HG03439 (cell line): Measurements from ENCODE around the gene CCL25.
A peak's percentile ranks its signal among the peaks of the same experiment; 100 is the strongest.

Source experiments
- ATAC-seq: cut with Tn5 transposase; IDR thresholded peaks from one replicate; pipeline ENCODE4 v1.9.1; 2021; ENCODE audit warnings: mild to moderate bottlenecking, moderate library complexity; ENCODE audit not compliant: unreplicated experiment

CCL25 gene

GRCh38 chr19:8045872-8046568 is 6.5 kb upstream of the CCL25 start:
- no peak for ATAC-seq

GRCh38 chr19:8046569-8047165 is 5.9 kb upstream of the CCL25 start:
- ATAC-seq, result no peak

DNA sequence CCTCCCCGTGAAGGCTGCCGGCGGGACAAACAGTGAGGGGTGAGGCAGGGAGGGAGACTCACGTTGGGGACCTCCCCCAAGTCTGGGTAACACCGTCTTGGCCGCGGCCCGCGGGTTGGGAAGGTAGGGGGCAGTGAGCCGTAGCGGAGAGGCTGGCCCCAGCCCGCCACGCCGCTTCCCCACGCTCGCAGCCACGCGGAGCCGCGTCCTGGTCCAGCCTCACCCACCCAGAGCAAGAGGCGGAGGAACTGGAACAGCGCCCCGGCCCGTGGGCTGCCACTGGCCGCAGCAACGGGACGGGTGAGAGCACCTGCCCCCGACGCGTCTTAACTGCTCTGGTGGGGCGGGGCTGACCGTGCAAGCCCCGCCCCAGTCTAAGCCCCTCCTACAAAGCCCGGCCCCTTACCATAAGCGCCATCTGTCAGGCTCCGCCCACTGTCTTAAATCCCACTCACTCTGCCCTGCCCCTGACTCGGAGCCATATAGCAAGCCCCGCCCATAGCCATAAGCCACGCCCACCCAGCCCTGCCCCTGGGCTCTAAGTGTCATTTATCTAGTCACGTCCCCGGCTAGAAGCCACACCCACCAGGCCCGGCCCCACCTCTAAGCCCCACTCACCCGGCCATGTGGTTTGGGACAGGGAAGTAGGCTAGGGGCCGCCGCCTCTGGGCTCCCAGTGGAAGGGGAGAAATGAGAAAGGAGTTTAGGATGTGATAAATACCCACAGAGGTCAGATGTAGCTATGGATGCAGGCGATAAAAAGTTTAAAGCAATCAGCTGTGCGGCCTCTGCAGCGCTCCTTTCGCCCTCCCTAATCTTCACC is 2.1 kb upstream of the CCL25 start:
- peak; percentile 77 for ATAC-seq

DNA sequence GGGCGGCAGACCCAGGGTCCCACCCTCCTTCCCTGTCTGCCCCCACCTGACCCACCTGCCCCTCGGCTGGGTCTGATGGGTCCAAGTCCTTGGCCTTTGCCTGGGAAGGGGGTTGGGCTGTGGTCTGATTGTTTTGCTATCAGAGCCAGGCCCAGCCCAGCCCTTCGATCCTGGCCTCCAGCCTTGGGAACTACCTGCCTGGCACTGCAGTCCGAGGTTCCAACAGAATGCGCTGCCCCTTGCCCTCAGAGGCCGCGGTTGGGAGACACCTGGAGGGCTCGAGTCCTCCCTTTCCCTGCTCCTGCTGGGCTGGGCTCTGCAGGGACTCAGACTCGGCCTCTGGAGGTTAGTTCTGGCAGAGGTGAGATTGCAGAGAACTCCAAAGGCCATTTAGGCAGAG is 1.6 kb downstream of the CCL25 start:
- no peak for ATAC-seq

- no peak for ATAC-seq
These were observed 4.0 kb downstream of the CCL25 start for GRCh38 chr19:8056533-8056932.

DNA sequence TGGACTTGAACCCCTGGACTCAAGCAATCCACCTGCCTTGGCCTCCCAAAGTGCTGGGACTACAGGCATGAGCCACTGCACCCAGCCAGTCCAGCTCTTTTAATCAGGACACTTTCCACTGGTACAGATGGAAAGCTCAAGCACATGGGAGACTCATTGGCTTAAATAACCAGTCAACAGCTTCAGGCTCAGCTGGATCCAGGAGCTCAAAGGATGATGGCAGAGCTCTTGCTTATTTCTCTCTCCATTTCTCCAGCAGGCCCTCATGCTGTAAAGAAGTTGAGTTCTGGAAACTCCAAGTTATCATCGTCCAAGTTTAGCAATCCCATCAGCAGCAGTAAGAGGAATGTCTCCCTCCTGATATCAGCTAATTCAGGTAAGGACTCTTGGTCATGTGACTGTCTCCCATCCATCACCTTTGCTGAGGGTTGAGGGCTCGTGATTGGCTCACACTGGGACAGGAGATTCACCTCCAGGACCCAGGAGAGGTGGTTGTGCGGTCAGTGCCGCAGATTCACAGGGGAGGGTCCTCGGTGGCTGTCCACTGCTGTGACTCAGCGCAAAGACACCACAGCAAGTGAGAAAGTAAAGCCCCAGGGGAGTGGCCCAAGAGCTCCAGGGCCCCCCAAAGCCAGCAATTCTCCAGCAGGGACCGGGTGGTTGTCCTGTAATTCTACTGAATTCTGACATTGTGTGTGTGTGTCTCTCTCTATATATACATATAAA is 5.1 kb downstream of the CCL25 start:
- ATAC-seq, result no peak

DNA sequence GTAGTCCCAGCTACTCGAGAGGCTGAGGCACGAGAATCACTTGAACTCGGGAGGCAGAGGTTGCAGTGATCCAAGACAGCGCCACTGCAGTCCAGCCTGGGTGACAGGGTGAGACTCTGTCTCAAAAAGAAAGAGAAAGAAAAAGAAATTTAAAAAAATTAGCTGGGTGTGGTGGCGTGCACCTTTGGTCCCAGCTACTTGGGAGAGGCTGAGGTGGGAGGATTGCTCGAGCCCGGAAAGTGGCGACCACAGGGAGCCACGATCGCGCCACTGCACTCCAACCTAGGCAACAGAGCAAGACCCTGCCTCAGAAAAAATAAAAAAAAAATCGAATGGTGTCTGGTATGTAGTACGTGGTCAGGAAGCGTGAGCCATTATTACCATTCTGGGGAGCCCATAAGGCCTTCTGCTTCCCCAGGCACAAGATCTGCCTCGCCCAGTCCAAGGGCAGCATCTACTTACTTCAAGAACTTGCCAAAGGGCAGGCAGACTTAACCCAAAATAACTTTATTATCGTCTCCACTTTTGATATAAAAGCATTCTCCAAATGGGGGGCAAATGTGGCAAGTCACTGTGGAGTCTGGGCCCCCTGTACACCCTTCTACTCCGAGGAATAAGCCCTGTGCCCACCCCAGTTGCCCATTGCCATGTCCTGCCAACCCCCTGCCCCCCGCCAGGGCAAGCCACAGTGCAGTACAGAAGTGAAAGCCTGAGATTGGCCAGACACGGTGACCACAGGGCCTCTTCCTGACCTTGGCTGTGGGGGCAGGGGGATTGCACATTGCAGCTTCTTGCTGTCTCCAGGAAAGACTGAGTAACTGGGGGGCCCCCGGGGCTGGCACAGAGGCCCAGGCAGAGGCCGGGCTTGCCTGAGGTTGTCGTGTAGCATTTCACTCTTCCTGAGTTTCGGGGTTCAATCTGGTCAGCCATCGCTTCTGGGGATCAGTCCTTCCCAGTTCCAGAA is 12.6 kb downstream of the CCL25 start:
- ATAC-seq, result no peak

- no peak for ATAC-seq
These were observed 13.3 kb downstream of the CCL25 start for GRCh38 chr19:8065875-8066261.

GRCh38 chr19:8069096-8069973 is 16.8 kb downstream of the CCL25 start:
- ATAC-seq, result no peak

- ATAC-seq, result no peak
These were observed 19.4 kb downstream of the CCL25 start for GRCh38 chr19:8071912-8072311.

DNA sequence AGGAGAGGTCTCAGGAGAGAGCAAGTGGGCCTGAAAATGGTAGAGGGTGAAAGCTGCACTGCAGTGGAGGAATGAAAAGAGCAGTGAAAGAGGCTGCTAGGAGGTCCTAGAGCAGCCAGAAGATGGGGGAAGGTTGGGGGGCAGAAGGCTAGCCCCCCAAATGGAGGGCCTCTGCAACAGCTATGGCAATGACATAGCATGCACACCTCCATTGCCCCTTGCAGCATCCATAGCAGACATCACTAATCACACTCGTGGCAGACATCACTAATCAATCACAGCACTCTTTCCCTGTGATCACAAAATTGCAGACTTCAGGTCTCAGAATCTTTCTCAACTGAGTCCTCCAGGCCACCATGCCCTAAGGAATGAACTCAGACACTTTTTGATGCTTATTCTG is 21.9 kb downstream of the CCL25 start:
- no peak for ATAC-seq

- ATAC-seq, result no peak
These were observed 22.9 kb downstream of the CCL25 start for GRCh38 chr19:8075158-8076074.

DNA sequence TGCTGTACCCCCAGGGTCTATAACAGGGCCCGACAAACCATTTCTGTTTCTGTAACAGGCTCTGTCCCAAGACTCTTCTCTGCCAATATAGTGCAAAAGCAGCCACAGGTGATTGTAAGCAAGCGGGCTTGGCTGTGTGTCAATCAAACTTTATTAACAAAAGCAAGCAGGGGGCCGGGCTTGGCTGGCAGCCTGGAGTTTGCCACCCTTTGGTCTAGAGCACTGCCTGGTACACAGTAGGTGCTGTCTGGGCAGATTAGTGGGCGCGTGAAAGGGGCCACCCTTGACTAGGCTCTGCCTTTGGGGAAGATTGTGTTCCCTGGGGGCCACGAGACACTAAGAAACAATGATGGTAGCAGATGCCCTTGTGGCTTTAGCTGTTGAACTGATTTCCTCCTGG is 27.4 kb downstream of the CCL25 start:
- ATAC-seq, result no peak

DNA sequence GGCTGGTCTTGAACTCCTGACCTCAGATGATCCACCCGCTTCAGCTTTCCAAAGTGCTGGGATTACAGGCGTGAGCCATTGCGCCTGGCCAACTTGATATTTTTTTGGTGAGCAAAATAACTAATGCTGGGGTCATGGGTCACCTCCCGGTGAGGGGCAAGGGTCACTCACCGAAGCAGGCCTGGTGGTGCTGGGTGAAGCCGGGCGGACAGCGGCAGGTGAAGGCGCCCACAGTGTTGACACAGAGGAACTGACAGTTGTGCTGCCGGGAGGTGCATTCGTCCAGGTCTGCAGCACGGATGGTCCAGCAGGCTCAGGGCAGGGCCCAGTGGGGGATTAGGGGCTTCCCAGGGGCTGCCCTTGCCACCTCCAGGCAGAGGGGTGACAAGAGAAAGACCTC is 28.3 kb downstream of the CCL25 start:
- no peak for ATAC-seq

DNA sequence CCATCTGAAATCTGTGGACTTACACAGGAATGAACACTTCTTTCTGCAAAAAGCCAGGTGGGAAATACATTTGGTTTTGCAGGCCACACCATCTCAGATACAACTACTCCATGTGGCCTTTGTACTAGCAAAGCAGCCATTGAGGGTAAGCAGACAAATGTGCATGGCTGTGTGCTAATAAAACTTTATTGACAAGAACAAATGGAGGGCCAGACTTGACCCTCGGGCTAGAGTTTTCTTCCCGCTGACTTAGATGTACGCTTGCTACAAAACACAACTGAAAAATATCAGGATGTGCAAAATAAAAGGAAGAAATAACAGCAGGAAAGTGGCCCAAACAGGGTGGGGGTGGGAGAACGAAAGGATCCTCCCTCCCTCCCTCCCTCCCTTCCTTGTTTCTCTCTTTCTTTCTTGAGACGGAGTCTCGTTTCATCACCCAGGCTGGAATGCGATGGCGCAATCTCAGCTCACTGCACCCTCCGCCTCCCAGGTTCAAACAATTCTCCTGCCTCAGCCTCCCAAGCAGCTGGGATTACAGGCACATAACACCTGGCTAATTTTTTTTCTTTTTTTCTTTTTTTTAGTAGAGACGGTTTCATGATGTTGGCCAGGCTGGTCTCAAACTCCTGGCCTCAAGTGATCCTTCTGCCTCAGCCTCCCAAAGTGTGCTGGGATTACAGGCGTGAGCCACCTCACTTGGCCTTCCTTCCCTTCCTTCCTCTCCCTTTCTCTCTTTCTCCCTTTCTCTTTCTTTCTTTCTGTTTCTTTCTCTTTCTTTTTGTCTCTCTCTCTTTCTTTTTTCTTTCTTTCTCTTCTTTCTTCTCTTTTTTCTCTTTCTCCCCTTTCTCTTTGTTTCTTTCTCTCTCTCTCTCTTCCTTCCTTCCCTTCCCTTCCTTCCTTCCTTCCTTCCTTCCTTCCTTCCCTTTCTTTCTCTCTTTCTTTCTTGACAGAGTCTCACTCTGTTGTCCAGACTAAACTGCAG is 29.3 kb downstream of the CCL25 start:
- no peak for ATAC-seq

DNA sequence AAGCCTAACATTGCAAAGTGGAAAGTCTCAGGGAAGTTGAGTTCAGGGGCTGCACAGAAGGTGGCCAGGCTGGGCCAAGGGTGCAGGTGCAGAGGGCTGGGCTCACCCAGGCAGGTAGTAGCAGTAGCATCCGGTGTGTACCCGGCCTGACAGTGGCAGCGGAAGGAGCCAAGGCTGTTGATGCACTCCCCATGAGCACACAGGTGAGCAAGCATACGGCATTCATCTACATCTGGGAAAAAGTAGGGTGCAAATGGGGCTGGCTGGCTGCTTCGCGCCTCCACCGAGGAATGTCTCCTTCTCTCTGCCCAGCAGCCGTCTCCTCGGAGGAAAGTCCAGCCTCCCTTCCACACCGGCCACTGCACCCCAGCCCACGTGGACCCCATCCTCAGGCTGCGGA is 30.6 kb downstream of the CCL25 start:
- no peak for ATAC-seq

DNA sequence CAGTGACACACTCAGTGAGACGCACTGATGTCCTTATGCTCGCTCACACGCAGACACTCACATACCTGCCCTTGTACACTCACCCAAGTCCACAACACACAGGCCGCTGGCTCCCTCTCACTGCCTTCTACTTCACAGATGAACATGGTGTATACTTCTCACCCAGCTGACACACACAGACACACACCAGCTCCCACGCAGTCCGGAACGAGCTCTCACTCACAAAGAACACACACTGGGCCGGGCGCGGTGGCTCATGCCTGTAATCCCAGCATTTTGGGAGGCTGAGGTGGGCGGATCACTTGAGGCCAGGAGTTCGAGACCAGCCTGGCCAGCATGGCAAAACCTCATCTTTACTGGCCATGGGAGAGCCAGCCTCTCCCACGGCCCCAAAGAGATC is 31.6 kb downstream of the CCL25 start:
- no peak for ATAC-seq
